Gastroesophageal sphincter (tissue), 3 donors: ENCODE data around the gene AASS.

Source experiments
- POLR2A ChIP-seq, 2 donors: fragments of 450-650 bp; IDR thresholded peaks; one replicate each; pipeline ENCODE4 v1.6.1; 2017; ENCODE audit warnings: antibody characterized with exemption in 2 of 2, mild to moderate bottlenecking in 2 of 2, moderate library complexity in 1 of 2
- POLR2AphosphoS5 ChIP-seq: sonication (generic); formaldehyde crosslinking; IDR thresholded peaks from one replicate; pipeline ENCODE4 v1.6.1; 2017; ENCODE audit warnings: antibody characterized with exemption
- TF ChIP-seq, protein P1 (sequence below), 4 experiments: fragments of 200-600 bp in 2 of 4; fragments of 450-650 bp in 2 of 4; sonication (generic) in 1 of 4; IDR thresholded peaks; one replicate each; pipeline ENCODE4 v1.5.1; 2017 to 2019; ENCODE audit warnings: antibody characterized with exemption in 4 of 4, mild to moderate bottlenecking in 2 of 4, moderate library complexity in 2 of 4

DNA sequence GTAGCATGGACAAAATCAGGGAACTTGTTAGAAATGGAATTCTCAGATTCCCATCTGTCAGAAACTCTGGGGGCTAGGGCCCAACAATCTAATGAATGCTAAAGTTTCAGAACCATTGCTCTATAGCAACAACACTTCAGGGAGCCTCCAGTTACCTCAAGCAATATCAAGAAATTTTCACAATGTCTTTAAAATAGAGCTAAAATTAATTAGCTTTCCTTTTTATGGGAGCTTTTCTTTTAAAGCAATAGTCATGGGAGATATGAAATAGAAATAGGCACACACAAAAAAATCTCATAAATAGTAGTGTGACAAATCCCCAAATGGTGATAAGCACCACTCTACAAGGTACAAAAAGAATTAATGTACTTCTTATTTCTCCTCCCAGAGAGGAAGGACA lies 80.9 kb downstream of the AASS start:
- no peak for TF ChIP-seq POLR2A (IDR thresholded peaks at IDR 0.05)
- TF ChIP-seq, protein P1, sequence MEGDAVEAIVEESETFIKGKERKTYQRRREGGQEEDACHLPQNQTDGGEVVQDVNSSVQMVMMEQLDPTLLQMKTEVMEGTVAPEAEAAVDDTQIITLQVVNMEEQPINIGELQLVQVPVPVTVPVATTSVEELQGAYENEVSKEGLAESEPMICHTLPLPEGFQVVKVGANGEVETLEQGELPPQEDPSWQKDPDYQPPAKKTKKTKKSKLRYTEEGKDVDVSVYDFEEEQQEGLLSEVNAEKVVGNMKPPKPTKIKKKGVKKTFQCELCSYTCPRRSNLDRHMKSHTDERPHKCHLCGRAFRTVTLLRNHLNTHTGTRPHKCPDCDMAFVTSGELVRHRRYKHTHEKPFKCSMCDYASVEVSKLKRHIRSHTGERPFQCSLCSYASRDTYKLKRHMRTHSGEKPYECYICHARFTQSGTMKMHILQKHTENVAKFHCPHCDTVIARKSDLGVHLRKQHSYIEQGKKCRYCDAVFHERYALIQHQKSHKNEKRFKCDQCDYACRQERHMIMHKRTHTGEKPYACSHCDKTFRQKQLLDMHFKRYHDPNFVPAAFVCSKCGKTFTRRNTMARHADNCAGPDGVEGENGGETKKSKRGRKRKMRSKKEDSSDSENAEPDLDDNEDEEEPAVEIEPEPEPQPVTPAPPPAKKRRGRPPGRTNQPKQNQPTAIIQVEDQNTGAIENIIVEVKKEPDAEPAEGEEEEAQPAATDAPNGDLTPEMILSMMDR (IDR thresholded peaks at IDR 0.05): no peak
- TF ChIP-seq POLR2AphosphoS5: no peak
